Panc1 (cell line): ENCODE data around the gene ACTRT2. TPM values are rescaled to one million over a fixed set of nuclear protein-coding genes. Genes with fewer than 3 reads are reported as not detected.

Experiments
- ATAC-seq: fragments of 200-7000 bp; cut with Tn5 transposase; 2 replicates; pipeline ENCODE4 v1.9.1; 2020; ENCODE audit warnings: mild to moderate bottlenecking, moderate library complexity
- BruUV-seq: library from RNA; stranded (reverse); fragments of 400-500 nt; replicated peaks from 2 replicates; lab custom pipeline; 2021; lab: Mats Ljungman, UMichigan
- CTCF ChIA-PET: fragments of 300-600 bp; sonication (Branson Sonifier 250); formaldehyde crosslinking; loops from one replicate; lab custom pipeline; 2022; ENCODE audit warnings: antibody characterized with exemption; lab: Charles Lee
- POLR2A ChIA-PET: fragments of 300-600 bp; sonication (Branson Sonifier 250); formaldehyde crosslinking; loops from one replicate; lab custom pipeline; 2022; ENCODE audit warnings: antibody characterized with exemption; lab: Charles Lee
- DNase-seq: peaks from one replicate; pipeline ENCODE4 v3.0.0-alpha.2; 2010; ENCODE audit warnings: low read depth, low spot score
- H3K27ac ChIP-seq: 2 replicates; pipeline ENCODE4 v1.5.1; 2011; ENCODE audit warnings: mild to moderate bottlenecking, low read length, inconsistent platforms
- H3K27me3 ChIP-seq: fragments of 200-500 bp; sonication (Bioruptor generic); 2 replicates; pipeline ENCODE4 v1.6.0; 2014; ENCODE audit warnings: low read length, inconsistent platforms; ENCODE audit not compliant: control insufficient read depth, insufficient read depth
- H3K36me3 ChIP-seq: fragments of 200-500 bp; sonication (Bioruptor generic); 2 replicates; pipeline ENCODE4 v1.5.1; 2014; ENCODE audit warnings: inconsistent platforms, mild to moderate bottlenecking, low read length, moderate library complexity; ENCODE audit not compliant: control insufficient read depth, insufficient read depth
- H3K4me1 ChIP-seq: 2 replicates; pipeline ENCODE4 v1.5.1; 2011; ENCODE audit warnings: inconsistent platforms, mild to moderate bottlenecking, low read length, moderate library complexity; ENCODE audit not compliant: control insufficient read depth, insufficient read depth
- H3K4me3 ChIP-seq, 2 experiments: 2 replicates each; pipeline ENCODE4 v1.5.1; 2011 to 2012; ENCODE audit warnings: low read depth in 2 of 2, low read length in 2 of 2, mild to moderate bottlenecking in 2 of 2, inconsistent platforms in 1 of 2, moderate library complexity in 1 of 2
- H3K9me3 ChIP-seq: fragments of 200-500 bp; sonication (Bioruptor generic); 2 replicates; pipeline ENCODE4 v1.5.1; 2014; ENCODE audit warnings: low read depth, mild to moderate bottlenecking, inconsistent platforms, low read length, moderate library complexity; ENCODE audit not compliant: control insufficient read depth, insufficient read depth
- CTCF ChIP-seq: fragments of 450-650 bp; IDR thresholded peaks from 2 replicates; pipeline ENCODE4 v1.5.1; 2017; ENCODE audit warnings: mild to moderate bottlenecking
- POLR2AphosphoS5 ChIP-seq: IDR thresholded peaks from 2 replicates; pipeline ENCODE4 v1.6.1; 2012; ENCODE audit warnings: mild to moderate bottlenecking, low read depth, low read length, moderate library complexity
- REST ChIP-seq, 2 experiments: IDR thresholded peaks; 2 replicates each; pipeline ENCODE4 v1.6.1; 2011 to 2012; ENCODE audit warnings: low read depth in 2 of 2, control low read depth in 1 of 2, low read length in 1 of 2, mild to moderate bottlenecking in 1 of 2, moderate library complexity in 1 of 2; ENCODE audit not compliant: insufficient read depth in 1 of 2
- SIN3A ChIP-seq: IDR thresholded peaks from 2 replicates; pipeline ENCODE4 v1.6.1; 2012; ENCODE audit warnings: low read depth, mild to moderate bottlenecking, low read length, moderate library complexity, borderline replicate concordance; ENCODE audit not compliant: insufficient read depth
- TCF7L2 ChIP-seq: IDR thresholded peaks from 2 replicates; pipeline ENCODE4 v1.6.1; 2011; ENCODE audit warnings: mild to moderate bottlenecking, low read depth, low read length, inconsistent platforms
- in situ Hi-C: cut with HindIII; loops from 2 replicates; pipeline ENCODE4 v1.10.0; 2016; ENCODE audit warnings: low sequenced_read_pairs, low pct_unique_long_range_greater_than_20kb
- intact Hi-C: fragments of 100-400 bp; cut with micrococcal nuclease; formaldehyde crosslinking; loops from one replicate; pipeline ENCODE4 v1.10.0; 2022; ENCODE audit not compliant: unreplicated experiment
- total RNA-seq: library from RNA; stranded (reverse); gene quantifications from one replicate; pipeline ENCODE4 v1.2.1, GENCODE V29; 2021; ENCODE audit not compliant: unreplicated experiment

Gene ACTRT2
- total RNA-seq, 1 experiment from 2014 or later, result not detected

- Histone ChIP-seq H3K27ac (no peak overlapping the region), H3K36me3 (no peaks in the 10 kb centered on the region), H3K4me1 (no peaks in the 10 kb centered on the region), H3K27me3 (peaks cover 2% of the 10 kb centered on the region; the same call in 1 of the 2 replicates), H3K4me3 (no peak overlapping the region), H3K9me3 (peaks cover 4% of the 10 kb centered on the region; the same call in 1 of the 2 replicates)
- DNase-seq (no peak), ATAC-seq (no peak)
- no peak for TF ChIP-seq REST (IDR thresholded peaks at IDR 0.05; ENCODE audit: insufficient read depth in 1 of 2, low read depth in 2 of 2, low read length in 1 of 2)
- TF ChIP-seq TCF7L2, result no peak
- TF ChIP-seq SIN3A, result no peak
- no peak for TF ChIP-seq CTCF
- no peak for TF ChIP-seq POLR2AphosphoS5
- CTCF ChIA-PET, result no interaction called here
- no TSS peak for BruUV-seq
- POLR2A ChIA-PET, result interaction anchor here (0.6 kb wide), 1 partner anchor 459 kb away, joined by 4 read pairs; no protein-coding TSS in a partner anchor
- in situ Hi-C loops (no loop called here), intact Hi-C loops (no loop called here)
These were observed 30.7 kb upstream of the ACTRT2 start for GRCh38 chr1:2990376-2991115.

- DNase-seq (no peak), ATAC-seq (no peak)
- in situ Hi-C loops (no loop called here), intact Hi-C loops (no loop called here)
- H3K27me3 ChIP-seq, result peaks cover 11% of the 10 kb centered on the region; the same call in 1 of the 2 replicates
- ChIA-PET POLR2A (no interaction called here), CTCF (no interaction called here)
- no TSS peak for BruUV-seq
- no peak overlapping the region for H3K27ac ChIP-seq
- no peaks in the 10 kb centered on the region for H3K36me3 ChIP-seq
- no peaks in the 10 kb centered on the region for H3K4me1 ChIP-seq
- TF ChIP-seq TCF7L2 (no peak), CTCF (no peak), REST (IDR thresholded peaks at IDR 0.05; ENCODE audit: insufficient read depth in 1 of 2, low read depth in 2 of 2, low read length in 1 of 2) (no peak), POLR2AphosphoS5 (no peak), SIN3A (no peak)
- peaks cover 4% of the 10 kb centered on the region; the same call in 1 of the 2 replicates for H3K9me3 ChIP-seq
- H3K4me3 ChIP-seq, result no peak overlapping the region
These were observed 29.3 kb upstream of the ACTRT2 start for GRCh38 chr1:2991753-2992495.
